Left kidney (tissue), 2 donors: Measurements from ENCODE around the gene CENPH. TPM values are rescaled to one million over a fixed set of nuclear protein-coding genes. Genes with fewer than 3 reads are reported as not detected.
"Not testable (repeated sequence)": the region's sequence is repeated elsewhere in the genome, so short reads cannot be mapped to it uniquely, and the experiment has no call there.

ENCODE experiments used
- DNase-seq: peaks from one replicate; pipeline ENCODE4 v3.0.0-alpha.2; 2013
- polyA plus RNA-seq: library from polyadenylated mRNA; unstranded; fragments of 120-200 nt; gene quantifications from one replicate; pipeline ENCODE4 v1.2.1, GENCODE V29; 2013; ENCODE audit not compliant: insufficient read length

CENPH gene
- polyA plus RNA-seq, 1 donor = 29.5 TPM

GRCh38 chr5:69202497-69202896, 13.1 kb downstream of the CENPH start:
- no peak for DNase-seq

- no peak for DNase-seq
These were observed 17.3 kb downstream of the CENPH start for GRCh38 chr5:69206528-69207190.

GRCh38 chr5:69209602-69210001, 20.2 kb downstream of the CENPH start:
- no peak for DNase-seq

GRCh38 chr5:69211200-69211599, 21.8 kb downstream of the CENPH start:
- no peak for DNase-seq

- DNase-seq = no peak
These were observed 22.6 kb downstream of the CENPH start for GRCh38 chr5:69212022-69212421.

- DNase-seq = no peak
These were observed 24.3 kb downstream of the CENPH start for GRCh38 chr5:69213513-69214215.

- DNase-seq = no peak
These were observed 27.7 kb downstream of the CENPH start for GRCh38 chr5:69217151-69217511.

- DNase-seq = peak; percentile 92
These were observed 28.5 kb downstream of the CENPH start for GRCh38 chr5:69217548-69218526.

- no peak for DNase-seq
These were observed 30.6 kb downstream of the CENPH start for GRCh38 chr5:69219939-69220338.

GRCh38 chr5:69220371-69220770, 31.0 kb downstream of the CENPH start:
- DNase-seq = not testable (repeated sequence)

GRCh38 chr5:69220833-69221232, 31.4 kb downstream of the CENPH start:
- not testable (repeated sequence) for DNase-seq

GRCh38 chr5:69224520-69224919, 35.1 kb downstream of the CENPH start:
- no peak for DNase-seq

GRCh38 chr5:69225860-69226259, 36.5 kb downstream of the CENPH start:
- no peak for DNase-seq

GRCh38 chr5:69230181-69230580, 40.8 kb downstream of the CENPH start:
- no peak for DNase-seq

- DNase-seq = no peak
These were observed 41.9 kb downstream of the CENPH start for GRCh38 chr5:69231281-69231680.

- no peak for DNase-seq
These were observed 42.5 kb downstream of the CENPH start for GRCh38 chr5:69231851-69232250.

- peak; percentile 89 for DNase-seq
These were observed 45.3 kb downstream of the CENPH start, which contains the start of gene CDK7 for GRCh38 chr5:69234457-69235268. TSS of gene CDK7 (plus strand) at chr5:69234886. CDS start at chr5:69234976, 90 bp downstream.

- not testable (repeated sequence) for DNase-seq
These were observed 47.4 kb downstream of the CENPH start for GRCh38 chr5:69236733-69237132.

- no peak for DNase-seq
These were observed 48.5 kb downstream of the CENPH start for GRCh38 chr5:69237877-69238276.

- no peak for DNase-seq
These were observed 49.4 kb downstream of the CENPH start for GRCh38 chr5:69238760-69239251.

- no peak for DNase-seq
These were observed 53.0 kb downstream of the CENPH start for GRCh38 chr5:69242215-69242927.
